Immature natural killer cell (primary cell): ENCODE measurements around the gene BIRC6. TPM values are rescaled to one million over a fixed set of nuclear protein-coding genes. Genes with fewer than 3 reads are reported as not detected.

ENCODE experiments used
- DNase-seq, 3 donors: peaks; one replicate each; pipeline ENCODE4 v3.0.0; 2022; ENCODE audit warnings: mixed read lengths in 1 of 3
- H3K27ac Mint-ChIP-seq, 6 donors: one replicate each; pipeline ENCODE4 v1.8.0; 2020; ENCODE audit warnings: mixed read lengths in 6 of 6, mild to moderate bottlenecking in 5 of 6, inconsistent platforms in 4 of 6, moderate library complexity in 3 of 6
- H3K27me3 Mint-ChIP-seq, 3 donors: one replicate each; pipeline ENCODE4 v1.8.0; 2020 to 2021; ENCODE audit warnings: low read depth in 3 of 3, mild to moderate bottlenecking in 3 of 3, mixed read lengths in 3 of 3, moderate library complexity in 3 of 3, inconsistent platforms in 1 of 3
- H3K36me3 Mint-ChIP-seq, 3 donors: one replicate each; pipeline ENCODE4 v1.8.0; 2020; ENCODE audit warnings: mixed read lengths in 3 of 3, inconsistent platforms in 2 of 3, mild to moderate bottlenecking in 2 of 3
- H3K4me1 Mint-ChIP-seq, 2 donors: one replicate each; pipeline ENCODE4 v1.8.0; 2020; ENCODE audit warnings: inconsistent platforms in 2 of 2, mild to moderate bottlenecking in 2 of 2, mixed read lengths in 2 of 2, moderate library complexity in 1 of 2
- H3K4me3 Mint-ChIP-seq, 5 donors: one replicate each; pipeline ENCODE4 v1.8.0; 2020; ENCODE audit warnings: mild to moderate bottlenecking in 5 of 5, mixed read lengths in 5 of 5, inconsistent platforms in 3 of 5, moderate library complexity in 3 of 5
- H3K9me3 Mint-ChIP-seq, 6 donors: one replicate each; pipeline ENCODE4 v1.8.0; 2020; ENCODE audit warnings: mild to moderate bottlenecking in 6 of 6, mixed read lengths in 6 of 6, inconsistent platforms in 4 of 6, moderate library complexity in 3 of 6
- polyA plus RNA-seq, 3 donors: library from polyadenylated mRNA; unstranded; fragments of 300-500 nt; fragmentation: Illumina TruSeq; gene quantifications; one replicate each; pipeline ENCODE4 v1.2.3, GENCODE V29; 2021

The BIRC6 gene
- polyA plus RNA-seq, 3 donors from 2014 or later = 10.6 to 42.7 (median 12.2) TPM

GRCh38 chr2:32399221-32399620, 42.4 kb downstream of the BIRC6 start:
- DNase-seq = no peak
- Mint-ChIP-seq H3K27ac (no peak overlapping the region), H3K36me3 (peaks cover 3 to 21% (median 14%) of the 10 kb centered on the region in 3 donors), H3K4me3 (no peak overlapping the region), H3K4me1 (peaks cover 0 to 22% of the 10 kb centered on the region in 2 donors), H3K9me3 (no peaks in the 10 kb centered on the region), H3K27me3 (no peaks in the 10 kb centered on the region)

DNA sequence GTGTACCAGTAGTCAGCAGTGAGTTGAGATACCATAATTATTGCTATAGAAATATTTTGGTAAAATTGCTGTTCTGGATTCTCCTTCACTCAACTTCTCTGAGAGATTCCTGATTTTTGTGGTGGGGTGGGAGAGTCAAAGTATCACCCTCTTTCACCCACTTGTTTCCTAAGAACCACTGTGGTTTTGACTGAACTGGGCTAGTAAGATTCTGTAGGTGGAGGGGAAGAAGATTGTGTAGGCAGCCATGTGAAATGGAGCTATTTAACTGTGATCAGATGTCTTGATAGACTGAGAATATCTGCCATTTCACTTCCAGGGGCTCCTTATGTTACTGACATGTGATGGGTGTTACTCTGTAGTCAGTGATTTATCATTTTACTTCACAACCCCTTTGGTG, 45.3 kb downstream of the BIRC6 start:
- Mint-ChIP-seq H3K36me3 (peaks cover 0 to 8% (median 4%) of the 10 kb centered on the region in 3 donors), H3K4me3 (no peak overlapping the region), H3K27me3 (peaks cover 0 to 1% (median 0%) of the 10 kb centered on the region in 3 donors), H3K9me3 (no peaks in the 10 kb centered on the region), H3K4me1 (peaks cover 0 to 22% of the 10 kb centered on the region in 2 donors), H3K27ac (peak overlapping the region in 3 of 6 donors; percentile 15 to 77 (median 55))
- DNase-seq = no peak

DNA sequence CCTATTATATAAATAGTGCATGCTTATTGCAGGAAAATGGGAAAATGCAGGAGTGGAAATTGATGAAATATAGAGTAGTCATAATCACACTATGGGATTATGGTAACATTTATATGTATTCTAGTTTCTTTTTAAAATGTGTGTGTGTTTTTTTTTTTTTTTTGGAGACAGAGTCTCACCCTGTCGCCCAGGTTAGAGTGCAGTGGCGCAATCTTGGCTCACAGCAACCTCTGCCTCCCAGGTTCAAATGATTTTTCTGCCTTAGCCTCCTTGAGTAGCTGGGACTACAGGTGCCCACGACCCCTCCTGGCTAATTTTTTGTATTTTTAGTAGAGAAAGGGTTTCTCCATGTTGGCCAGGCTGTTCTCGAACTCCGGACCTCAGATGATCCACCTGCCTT, 47.0 kb downstream of the BIRC6 start:
- H3K9me3 Mint-ChIP-seq = no peaks in the 10 kb centered on the region
- peaks cover 0 to 22% of the 10 kb centered on the region in 2 donors for H3K4me1 Mint-ChIP-seq
- no peak for DNase-seq
- H3K4me3 Mint-ChIP-seq = no peak overlapping the region
- peaks cover 0 to 10% (median 9%) of the 10 kb centered on the region in 3 donors for H3K36me3 Mint-ChIP-seq
- H3K27ac Mint-ChIP-seq = no peak overlapping the region
- H3K27me3 Mint-ChIP-seq = peaks cover 0 to 2% (median 1%) of the 10 kb centered on the region in 3 donors

GRCh38 chr2:32404691-32405090, 47.9 kb downstream of the BIRC6 start:
- no peak for DNase-seq
- Mint-ChIP-seq H3K27ac (no peak overlapping the region), H3K9me3 (no peaks in the 10 kb centered on the region)

DNA sequence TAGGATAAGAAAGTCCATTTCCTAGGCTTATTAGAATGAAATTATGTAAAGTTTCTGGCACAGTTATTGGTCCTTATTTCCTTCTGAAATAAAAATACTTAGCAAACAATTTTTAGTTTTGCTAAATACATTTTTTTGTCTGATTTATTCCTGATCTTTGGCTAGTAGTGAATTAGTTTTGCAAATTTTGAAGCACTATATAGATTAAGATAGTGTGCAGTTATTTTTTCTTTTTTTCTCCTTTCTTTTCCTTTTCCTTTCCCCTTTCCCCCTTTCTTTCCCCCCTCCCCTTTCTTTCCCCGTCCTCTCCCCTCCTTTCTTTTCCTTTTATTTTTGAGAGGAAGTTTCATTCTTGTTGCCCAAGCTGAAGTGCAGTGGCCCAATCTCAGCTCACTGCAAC, 59.7 kb downstream of the BIRC6 start:
- DNase-seq = no peak
- Mint-ChIP-seq H3K27ac (no peak overlapping the region), H3K36me3 (peaks cover 0 to 18% (median 4%) of the 10 kb centered on the region in 3 donors), H3K9me3 (no peaks in the 10 kb centered on the region), H3K4me3 (no peak overlapping the region), H3K4me1 (peaks cover 15 to 31% of the 10 kb centered on the region in 2 donors), H3K27me3 (peaks cover 0 to 2% (median 0%) of the 10 kb centered on the region in 3 donors)

More at GRCh38 chr2:32404691-32405090, 47.9 kb downstream of the BIRC6 start:
- Mint-ChIP-seq H3K4me1 (peaks cover 0 to 22% of the 10 kb centered on the region in 2 donors), H3K36me3 (peaks cover 0 to 10% (median 9%) of the 10 kb centered on the region in 3 donors), H3K4me3 (no peak overlapping the region), H3K27me3 (peaks cover 0 to 2% (median 1%) of the 10 kb centered on the region in 3 donors)

DNA sequence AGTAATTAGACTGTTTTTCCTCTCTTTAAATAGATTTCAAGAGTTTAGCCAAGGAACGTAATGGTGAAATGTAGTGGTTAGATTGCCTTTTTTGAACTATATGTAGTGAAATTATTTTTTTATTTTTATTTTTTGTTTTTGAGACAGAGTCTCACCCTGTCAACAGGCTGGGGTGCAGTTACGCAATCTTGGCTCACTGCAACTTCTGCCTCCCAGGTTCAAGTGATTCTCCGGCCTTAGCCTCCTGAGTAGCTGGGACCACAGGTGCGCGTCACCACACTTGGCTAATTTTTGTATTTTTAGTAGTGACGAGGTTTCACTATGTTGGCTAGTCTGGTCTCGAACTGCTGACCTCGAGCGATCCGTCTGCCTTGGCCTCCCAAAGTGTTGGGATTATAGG, 60.8 kb downstream of the BIRC6 start:
- Mint-ChIP-seq H3K4me3 (no peak overlapping the region), H3K27ac (no peak overlapping the region), H3K27me3 (peaks cover 0 to 2% (median 0%) of the 10 kb centered on the region in 3 donors), H3K9me3 (no peaks in the 10 kb centered on the region), H3K36me3 (peaks cover 0 to 16% (median 4%) of the 10 kb centered on the region in 3 donors), H3K4me1 (peaks cover 23 to 42% of the 10 kb centered on the region in 2 donors)
- no peak for DNase-seq

- no peak for DNase-seq
- H3K4me1 Mint-ChIP-seq = peaks cover 29 to 53% of the 10 kb centered on the region in 2 donors
- no peak overlapping the region for H3K4me3 Mint-ChIP-seq
- H3K36me3 Mint-ChIP-seq = peaks cover 0 to 16% (median 4%) of the 10 kb centered on the region in 3 donors
- H3K27ac Mint-ChIP-seq = no peak overlapping the region
- H3K27me3 Mint-ChIP-seq = peaks cover 0 to 2% (median 0%) of the 10 kb centered on the region in 3 donors
- H3K9me3 Mint-ChIP-seq = no peaks in the 10 kb centered on the region
Observed at GRCh38 chr2:32418778-32419177, 62.0 kb downstream of the BIRC6 start.

DNA sequence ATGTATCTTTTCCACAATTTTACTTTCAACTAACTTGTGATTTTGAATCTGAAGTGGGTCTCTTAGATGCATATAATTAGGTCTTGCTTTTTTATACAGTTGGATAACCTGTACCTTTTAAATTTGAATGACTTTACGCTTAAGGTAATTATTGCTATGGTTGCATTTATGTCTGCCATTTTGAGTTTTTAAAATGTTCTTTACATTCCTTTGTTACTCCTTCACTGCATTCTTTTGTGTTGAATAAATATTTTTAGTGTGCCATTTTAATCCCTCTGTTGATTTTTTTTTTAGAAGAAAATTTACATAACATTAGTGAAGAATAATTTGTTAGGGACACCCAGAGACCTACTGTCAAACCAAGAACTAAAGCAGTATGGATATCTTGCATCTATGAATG, 65.3 kb downstream of the BIRC6 start:
- Mint-ChIP-seq H3K27ac (peak overlapping the region in 1 of 6 donors; percentile 1), H3K9me3 (no peaks in the 10 kb centered on the region), H3K36me3 (peaks cover 4 to 7% (median 4%) of the 10 kb centered on the region in 3 donors)

GRCh38 chr2:32423536-32423935, 66.7 kb downstream of the BIRC6 start:
- Mint-ChIP-seq H3K27ac (peak overlapping the region in 1 of 6 donors; percentile 13), H3K36me3 (peaks cover 4 to 7% (median 4%) of the 10 kb centered on the region in 3 donors)

More for the DNA sequence above, 65.3 kb downstream of the BIRC6 start:
- H3K27me3 Mint-ChIP-seq = no peaks in the 10 kb centered on the region
- DNase-seq = no peak
- H3K4me3 Mint-ChIP-seq = no peak overlapping the region
- peaks cover 51 to 80% of the 10 kb centered on the region in 2 donors for H3K4me1 Mint-ChIP-seq

GRCh38 chr2:32424739-32425138, 67.9 kb downstream of the BIRC6 start:
- H3K4me1 Mint-ChIP-seq = peaks cover 62 to 94% of the 10 kb centered on the region in 2 donors
- H3K27me3 Mint-ChIP-seq = no peaks in the 10 kb centered on the region
- H3K9me3 Mint-ChIP-seq = no peaks in the 10 kb centered on the region
- peaks cover 4 to 7% (median 4%) of the 10 kb centered on the region in 3 donors for H3K36me3 Mint-ChIP-seq
- H3K4me3 Mint-ChIP-seq = peak overlapping the region; percentile 2 to 55 (median 52)
- H3K27ac Mint-ChIP-seq = peak overlapping the region in 1 of 6 donors; percentile 20
- no peak for DNase-seq

More at GRCh38 chr2:32423536-32423935, 66.7 kb downstream of the BIRC6 start:
- Mint-ChIP-seq H3K4me1 (peaks cover 62 to 93% of the 10 kb centered on the region in 2 donors), H3K9me3 (no peaks in the 10 kb centered on the region), H3K4me3 (no peak overlapping the region), H3K27me3 (no peaks in the 10 kb centered on the region)
- DNase-seq = no peak

DNA sequence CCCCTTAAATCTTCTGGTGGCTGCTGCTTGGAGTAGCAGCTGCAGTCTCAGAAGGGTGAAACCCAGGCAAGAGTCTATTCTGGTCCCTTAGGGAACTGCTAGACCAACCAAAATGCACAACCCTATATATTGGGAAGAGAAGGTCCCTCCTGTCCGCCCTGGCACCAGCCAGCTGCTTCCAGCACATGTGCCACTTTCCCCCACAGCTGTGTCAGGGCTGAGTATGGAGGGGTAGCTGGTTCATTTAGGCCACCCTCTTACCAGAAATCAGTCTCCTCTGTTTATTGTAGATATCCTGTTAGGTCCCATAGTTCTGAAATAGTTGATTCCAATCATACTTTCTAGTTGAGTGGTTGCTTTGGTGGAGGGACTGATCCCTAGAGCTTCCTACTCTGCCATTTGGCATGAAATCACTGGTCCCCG, 68.9 kb downstream of the BIRC6 start:
- no peaks in the 10 kb centered on the region for H3K9me3 Mint-ChIP-seq
- peaks cover 57 to 88% of the 10 kb centered on the region in 2 donors for H3K4me1 Mint-ChIP-seq
- peak overlapping the region in 2 of 6 donors; percentile 45 to 59 for H3K27ac Mint-ChIP-seq
- no peak for DNase-seq
- H3K27me3 Mint-ChIP-seq = no peaks in the 10 kb centered on the region
- peak overlapping the region in 3 of 5 donors; percentile 14 to 55 (median 37) for H3K4me3 Mint-ChIP-seq
- peaks cover 4 to 7% (median 4%) of the 10 kb centered on the region in 3 donors for H3K36me3 Mint-ChIP-seq

DNA sequence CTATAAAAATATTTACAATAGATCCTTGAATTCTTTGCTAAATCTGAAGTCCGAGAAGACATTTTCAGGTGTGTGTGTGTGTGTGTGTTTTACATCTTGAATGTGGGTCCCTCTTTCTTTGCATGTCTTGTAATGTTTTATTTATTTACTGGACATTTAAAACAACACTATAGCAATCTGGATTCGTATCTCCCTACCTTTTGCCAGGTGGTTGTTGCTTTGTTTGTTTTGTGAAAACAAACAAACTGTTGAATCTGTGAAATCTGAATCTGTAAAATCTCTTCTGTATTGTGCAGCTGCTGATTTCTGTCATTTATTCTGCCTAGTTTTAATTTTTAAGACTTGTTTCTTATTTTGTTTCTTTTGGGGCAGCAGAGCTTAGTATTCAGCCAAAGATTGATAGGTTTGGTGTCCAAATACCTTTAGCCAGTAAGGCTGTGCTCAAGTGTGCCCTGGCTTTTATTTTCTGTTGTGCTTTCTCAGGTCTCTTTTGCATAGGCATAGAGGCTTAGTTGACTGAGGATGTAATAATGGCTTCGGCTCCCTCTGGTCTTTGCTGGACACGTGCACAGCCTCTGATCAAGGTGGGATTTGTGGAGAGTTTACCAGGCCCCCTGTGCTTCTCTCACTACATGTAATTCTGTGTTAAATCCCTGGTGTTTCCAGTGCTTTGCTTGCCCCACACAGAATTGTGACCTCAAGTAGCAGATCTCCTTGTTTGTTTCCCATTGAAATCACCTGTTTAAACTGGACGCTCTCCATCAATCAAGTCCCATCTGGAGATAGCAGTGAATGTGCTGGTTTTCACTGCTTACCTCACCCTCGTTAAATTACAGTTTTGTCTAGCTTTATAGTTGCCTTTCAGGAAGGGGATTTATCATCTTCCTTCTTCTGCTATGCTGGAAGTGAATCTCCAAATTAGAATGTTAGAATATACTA, 71.1 kb downstream of the BIRC6 start:
- Mint-ChIP-seq H3K9me3 (no peaks in the 10 kb centered on the region), H3K4me1 (peaks cover 47 to 76% of the 10 kb centered on the region in 2 donors), H3K27ac (peak overlapping the region in 2 of 6 donors; percentile 24 to 39), H3K27me3 (no peaks in the 10 kb centered on the region), H3K4me3 (peak overlapping the region in 1 of 5 donors; percentile 15), H3K36me3 (peaks cover 4 to 12% (median 12%) of the 10 kb centered on the region in 3 donors)
- DNase-seq = no peak

GRCh38 chr2:32430804-32431203, 74.0 kb downstream of the BIRC6 start:
- no peak overlapping the region for H3K27ac Mint-ChIP-seq
- no peaks in the 10 kb centered on the region for H3K27me3 Mint-ChIP-seq
- H3K36me3 Mint-ChIP-seq = peaks cover 0 to 9% (median 8%) of the 10 kb centered on the region in 3 donors
- no peak overlapping the region for H3K4me3 Mint-ChIP-seq
- no peak for DNase-seq
- peaks cover 27 to 64% of the 10 kb centered on the region in 2 donors for H3K4me1 Mint-ChIP-seq
- no peaks in the 10 kb centered on the region for H3K9me3 Mint-ChIP-seq

DNA sequence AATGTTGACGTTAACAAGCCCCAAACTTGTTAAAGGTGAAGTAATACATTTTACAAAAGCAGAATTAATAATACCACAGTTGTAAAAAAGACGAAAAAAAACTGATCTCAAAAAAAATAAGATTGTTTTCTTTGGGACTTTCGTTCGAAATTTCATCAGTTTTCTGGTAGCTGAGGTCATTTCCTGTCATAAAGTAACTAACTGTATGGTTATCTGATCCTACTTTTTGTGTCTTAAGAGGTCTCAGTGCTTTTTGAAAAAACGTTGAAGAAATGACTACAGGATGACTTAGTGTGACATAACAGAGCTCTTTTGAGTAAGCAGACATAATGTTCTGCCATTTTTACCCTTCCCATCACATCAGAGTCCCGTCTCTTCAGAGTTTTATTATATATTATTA, 79.3 kb downstream of the BIRC6 start:
- H3K36me3 Mint-ChIP-seq = peaks cover 5 to 28% (median 26%) of the 10 kb centered on the region in 3 donors
- no peaks in the 10 kb centered on the region for H3K9me3 Mint-ChIP-seq
- no peak for DNase-seq
- H3K27me3 Mint-ChIP-seq = peaks cover 0 to 2% (median 0%) of the 10 kb centered on the region in 3 donors
- H3K27ac Mint-ChIP-seq = no peak overlapping the region
- peaks cover 5 to 24% of the 10 kb centered on the region in 2 donors for H3K4me1 Mint-ChIP-seq
- no peak overlapping the region for H3K4me3 Mint-ChIP-seq
